GM10266 (cell line): ENCODE results near the gene CAB39L.
"Not testable (repeated sequence)": the region's sequence is repeated elsewhere in the genome, so short reads cannot be mapped to it uniquely, and the experiment has no call there.

ENCODE experiments used
- DNase-seq: peaks from one replicate; pipeline ENCODE4 v3.0.0; 2012; ENCODE audit errors: extremely low spot score
- TF ChIP-seq, protein P1 (sequence below): IDR thresholded peaks from 2 replicates; pipeline ENCODE4 v1.5.1; 2012; ENCODE audit warnings: mild to moderate bottlenecking, low read depth; ENCODE audit not compliant: control insufficient read depth, insufficient read depth; ENCODE audit errors: missing control alignments

Gene CAB39L

DNA sequence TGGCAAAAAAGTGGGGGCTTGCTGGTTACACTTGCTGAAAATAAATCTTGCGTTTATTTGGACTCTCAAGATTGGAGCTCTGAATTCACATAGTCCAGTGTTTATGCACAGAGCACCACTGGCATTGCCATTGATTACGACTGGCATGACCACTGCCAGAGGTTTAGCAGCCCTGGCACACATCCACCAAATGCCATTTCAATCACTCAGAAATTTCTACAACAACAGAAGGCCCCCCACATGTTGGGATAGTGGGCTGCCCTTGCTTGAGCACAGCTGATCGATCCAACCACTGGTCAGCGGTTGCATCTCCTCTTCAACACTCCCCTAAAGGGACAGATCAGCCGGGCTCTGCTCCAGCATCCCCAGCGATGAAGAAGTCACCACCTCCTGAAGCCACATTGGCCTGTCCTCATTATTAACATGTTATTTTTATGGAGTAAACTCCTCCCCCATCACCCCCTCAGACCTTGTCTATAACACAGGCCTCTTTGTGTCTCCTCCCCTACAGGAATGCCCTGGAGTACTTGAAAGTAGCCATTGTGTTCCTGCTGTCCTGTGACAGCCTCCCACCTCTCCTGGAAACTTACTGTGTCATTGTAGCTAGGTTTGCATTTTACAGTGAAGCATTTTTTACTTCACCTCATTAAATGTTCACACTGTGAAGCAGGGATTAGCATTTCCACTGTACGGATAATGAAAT is 144.8 kb downstream of the CAB39L start:
- DNase-seq = no peak
- TF ChIP-seq, protein P1, sequence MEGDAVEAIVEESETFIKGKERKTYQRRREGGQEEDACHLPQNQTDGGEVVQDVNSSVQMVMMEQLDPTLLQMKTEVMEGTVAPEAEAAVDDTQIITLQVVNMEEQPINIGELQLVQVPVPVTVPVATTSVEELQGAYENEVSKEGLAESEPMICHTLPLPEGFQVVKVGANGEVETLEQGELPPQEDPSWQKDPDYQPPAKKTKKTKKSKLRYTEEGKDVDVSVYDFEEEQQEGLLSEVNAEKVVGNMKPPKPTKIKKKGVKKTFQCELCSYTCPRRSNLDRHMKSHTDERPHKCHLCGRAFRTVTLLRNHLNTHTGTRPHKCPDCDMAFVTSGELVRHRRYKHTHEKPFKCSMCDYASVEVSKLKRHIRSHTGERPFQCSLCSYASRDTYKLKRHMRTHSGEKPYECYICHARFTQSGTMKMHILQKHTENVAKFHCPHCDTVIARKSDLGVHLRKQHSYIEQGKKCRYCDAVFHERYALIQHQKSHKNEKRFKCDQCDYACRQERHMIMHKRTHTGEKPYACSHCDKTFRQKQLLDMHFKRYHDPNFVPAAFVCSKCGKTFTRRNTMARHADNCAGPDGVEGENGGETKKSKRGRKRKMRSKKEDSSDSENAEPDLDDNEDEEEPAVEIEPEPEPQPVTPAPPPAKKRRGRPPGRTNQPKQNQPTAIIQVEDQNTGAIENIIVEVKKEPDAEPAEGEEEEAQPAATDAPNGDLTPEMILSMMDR = no peak

DNA sequence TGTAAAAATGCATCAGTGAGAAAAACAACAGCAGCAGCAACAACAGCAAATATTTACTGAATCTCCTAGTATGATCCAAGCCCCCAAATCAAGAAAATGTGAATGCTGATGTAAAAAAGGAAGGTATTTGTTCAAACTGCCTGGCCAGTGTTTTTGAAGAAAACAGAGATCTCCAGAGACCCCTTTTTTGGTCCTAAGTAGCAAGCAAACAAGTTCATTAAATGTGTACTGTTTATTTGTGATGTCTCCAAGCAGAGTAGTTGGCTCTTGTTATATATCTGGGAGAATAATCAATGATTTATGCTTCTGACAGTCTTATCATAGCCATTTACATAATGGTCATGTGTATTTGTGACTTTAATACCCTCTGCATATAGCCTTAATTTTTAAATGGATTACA is 145.4 kb downstream of the CAB39L start:
- DNase-seq = no peak
- TF ChIP-seq, protein P1 = no peak

DNA sequence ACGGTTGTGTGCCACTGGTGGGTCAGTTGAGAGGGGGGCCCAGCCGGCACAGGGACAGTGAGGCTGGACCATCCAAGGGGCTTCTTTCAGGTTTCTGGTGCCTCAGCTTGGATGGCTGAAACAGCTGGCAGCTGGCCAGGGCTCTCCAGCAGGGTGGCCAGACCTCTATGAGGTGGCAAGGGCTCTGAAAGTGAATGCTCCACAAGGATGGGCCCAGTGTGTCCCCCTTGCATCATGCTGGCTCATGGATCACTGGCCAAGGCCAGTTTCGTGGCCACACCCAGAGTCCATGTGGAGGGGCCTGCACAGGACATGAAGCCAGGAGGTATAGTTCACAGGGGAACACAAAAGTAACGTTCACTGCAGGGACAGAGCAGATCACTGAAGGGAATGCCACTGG is 146.5 kb downstream of the CAB39L start:
- no peak for DNase-seq
- TF ChIP-seq, protein P1 = no peak

DNA sequence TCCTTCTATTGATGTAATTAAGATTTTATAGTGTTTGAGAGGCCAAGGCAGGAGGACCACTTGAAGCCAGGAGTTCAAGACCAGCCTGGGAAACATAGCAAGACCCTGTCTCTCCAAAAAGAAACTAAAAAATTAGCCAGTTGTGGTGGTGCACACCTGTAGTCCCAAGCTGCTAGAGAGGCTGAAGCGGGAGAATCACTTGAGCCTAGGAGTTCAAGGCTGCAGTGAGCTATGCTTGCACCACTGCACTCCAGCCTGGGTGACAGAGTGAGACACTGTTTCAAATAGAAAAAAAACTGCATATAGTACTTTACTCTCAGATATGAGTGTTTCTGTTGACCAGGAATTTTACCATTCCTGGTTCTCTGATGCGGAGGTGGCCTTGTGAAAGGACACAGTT is 147.2 kb downstream of the CAB39L start:
- TF ChIP-seq, protein P1 = no peak
- DNase-seq = no peak

DNA sequence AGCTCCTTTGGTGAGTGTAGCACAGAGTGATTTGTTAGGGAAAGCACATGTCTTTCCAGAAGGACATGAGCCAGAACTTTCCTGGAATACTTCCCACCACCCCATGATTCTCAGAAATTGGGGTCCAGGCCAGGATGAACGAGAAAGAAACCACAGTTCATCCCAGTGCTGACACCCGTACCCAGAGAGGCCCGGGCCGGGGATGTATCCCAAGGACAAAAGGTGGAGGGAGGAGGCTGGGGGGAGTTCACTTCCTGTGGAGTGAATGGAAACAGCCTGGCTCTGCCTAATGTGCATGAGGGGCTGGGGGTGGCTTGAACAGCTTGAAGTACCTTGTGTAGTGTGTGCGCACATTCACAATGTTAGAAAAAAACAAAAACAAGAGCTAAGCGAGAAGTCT is 148.6 kb downstream of the CAB39L start:
- TF ChIP-seq, protein P1 = no peak
- no peak for DNase-seq

DNA sequence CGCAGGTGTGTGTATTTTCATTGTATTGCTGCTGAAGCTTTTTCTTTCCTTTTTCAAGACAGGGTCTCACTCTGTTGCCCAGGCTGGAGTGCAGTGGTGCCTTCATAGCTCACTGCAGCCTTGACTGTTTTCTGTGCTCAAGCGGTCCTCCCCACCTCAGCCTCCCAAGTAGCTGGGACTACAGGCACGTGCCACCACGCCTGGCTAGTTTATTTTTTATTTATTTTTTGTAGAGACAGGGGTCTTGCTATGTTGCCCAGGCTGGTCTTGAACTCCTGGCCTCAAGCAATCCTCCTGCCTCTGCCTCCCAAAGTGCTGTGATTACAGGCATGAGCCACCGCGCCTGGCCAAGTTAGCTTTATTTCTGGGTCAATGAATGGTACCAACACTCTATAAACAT is 149.1 kb downstream of the CAB39L start:
- not testable (repeated sequence) for DNase-seq

DNA sequence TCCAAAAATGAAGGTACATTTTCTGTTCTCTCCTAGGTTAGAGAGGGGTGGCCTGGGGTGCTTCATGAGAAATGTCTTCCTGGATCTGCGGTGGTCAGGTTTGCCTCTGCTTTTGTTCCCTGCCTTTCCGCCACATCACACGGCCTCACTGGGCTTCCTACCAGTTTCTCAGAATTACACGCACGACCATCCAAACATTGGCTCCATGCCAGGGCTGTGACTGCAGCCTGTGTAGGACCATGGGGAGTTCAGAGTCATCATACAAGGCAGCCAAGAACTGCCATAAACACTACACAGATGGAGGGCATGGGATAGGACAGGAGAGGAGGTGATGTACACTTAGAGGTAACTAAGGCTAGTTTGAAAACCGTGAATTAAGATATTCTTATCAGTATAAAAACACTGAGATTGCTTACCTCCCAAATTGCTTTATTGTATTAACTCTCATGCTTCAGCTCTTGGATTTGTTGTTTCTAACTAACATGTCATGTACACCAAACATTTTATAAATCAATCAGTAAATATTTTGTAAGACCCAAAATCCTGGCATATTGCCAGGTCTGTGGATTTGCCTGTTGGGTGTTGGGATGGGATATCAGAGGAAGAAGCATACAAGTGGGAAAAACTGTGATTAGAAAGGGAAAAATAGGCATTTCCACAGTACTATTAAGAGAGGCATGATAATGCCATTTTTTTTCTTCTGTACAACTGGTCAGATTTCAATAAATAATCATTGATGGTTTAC is 150.9 kb downstream of the CAB39L start:
- DNase-seq = no peak
- TF ChIP-seq, protein P1 = no peak

DNA sequence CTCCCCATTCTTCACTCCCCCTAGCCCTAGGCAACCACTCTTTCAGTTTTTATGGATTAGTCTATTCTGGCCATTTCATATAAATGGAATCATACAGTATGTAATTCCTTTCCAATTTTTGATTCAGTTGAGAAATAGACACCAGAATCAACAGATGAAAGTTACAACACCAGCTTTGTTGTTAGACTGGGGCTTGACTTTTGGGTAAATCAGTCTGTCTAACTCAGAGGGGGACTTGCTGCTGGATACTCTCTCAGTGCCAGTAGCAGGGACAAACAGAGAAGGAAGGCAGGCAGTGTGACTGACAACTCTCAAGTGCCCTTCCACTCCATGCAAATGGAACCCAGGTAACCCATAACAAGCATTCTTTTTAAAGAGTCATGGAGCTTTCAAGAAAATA is 155.4 kb downstream of the CAB39L start:
- no peak for DNase-seq
- TF ChIP-seq, protein P1 = no peak
